Measurements from ENCODE around the gene RPN1.

DNA sequence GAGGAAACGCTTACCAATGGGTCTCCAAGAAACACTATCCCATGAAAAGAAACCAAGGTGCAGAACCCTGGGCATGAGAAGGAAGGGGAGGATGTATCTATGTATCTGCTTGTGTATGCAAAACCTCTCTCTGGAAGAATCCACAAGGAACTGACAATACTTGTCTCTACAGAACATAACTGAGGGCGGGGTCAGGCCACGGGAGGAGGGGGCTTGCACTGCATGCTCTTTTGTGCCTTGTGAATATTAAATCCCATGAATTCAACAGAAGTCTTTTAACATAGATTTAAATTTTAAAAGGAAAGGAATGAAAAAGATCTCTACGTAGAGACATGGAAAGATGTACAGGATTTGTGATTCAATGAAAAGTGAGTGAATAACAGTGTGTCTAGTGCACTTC is 57.8 kb downstream of the RPN1 start:
- TF ChIP-seq, protein P1, sequence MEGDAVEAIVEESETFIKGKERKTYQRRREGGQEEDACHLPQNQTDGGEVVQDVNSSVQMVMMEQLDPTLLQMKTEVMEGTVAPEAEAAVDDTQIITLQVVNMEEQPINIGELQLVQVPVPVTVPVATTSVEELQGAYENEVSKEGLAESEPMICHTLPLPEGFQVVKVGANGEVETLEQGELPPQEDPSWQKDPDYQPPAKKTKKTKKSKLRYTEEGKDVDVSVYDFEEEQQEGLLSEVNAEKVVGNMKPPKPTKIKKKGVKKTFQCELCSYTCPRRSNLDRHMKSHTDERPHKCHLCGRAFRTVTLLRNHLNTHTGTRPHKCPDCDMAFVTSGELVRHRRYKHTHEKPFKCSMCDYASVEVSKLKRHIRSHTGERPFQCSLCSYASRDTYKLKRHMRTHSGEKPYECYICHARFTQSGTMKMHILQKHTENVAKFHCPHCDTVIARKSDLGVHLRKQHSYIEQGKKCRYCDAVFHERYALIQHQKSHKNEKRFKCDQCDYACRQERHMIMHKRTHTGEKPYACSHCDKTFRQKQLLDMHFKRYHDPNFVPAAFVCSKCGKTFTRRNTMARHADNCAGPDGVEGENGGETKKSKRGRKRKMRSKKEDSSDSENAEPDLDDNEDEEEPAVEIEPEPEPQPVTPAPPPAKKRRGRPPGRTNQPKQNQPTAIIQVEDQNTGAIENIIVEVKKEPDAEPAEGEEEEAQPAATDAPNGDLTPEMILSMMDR (conservative IDR thresholded peaks at IDR 0.05; ENCODE audit: low read length), result no peak
- no peak for TF ChIP-seq EZH2phosphoT487 (IDR thresholded peaks at IDR 0.05; ENCODE audit: borderline replicate concordance, low read depth, low read length)
